Panc1 (cell line): ENCODE measurements around the gene PYM1.

ENCODE experiments used
- POLR2AphosphoS5 ChIP-seq: IDR thresholded peaks from 2 replicates; pipeline ENCODE4 v1.6.1; 2012; ENCODE audit warnings: mild to moderate bottlenecking, low read depth, low read length, moderate library complexity
- SIN3A ChIP-seq: IDR thresholded peaks from 2 replicates; pipeline ENCODE4 v1.6.1; 2012; ENCODE audit warnings: low read depth, mild to moderate bottlenecking, low read length, moderate library complexity, borderline replicate concordance; ENCODE audit not compliant: insufficient read depth
- TCF7L2 ChIP-seq: IDR thresholded peaks from 2 replicates; pipeline ENCODE4 v1.6.1; 2011; ENCODE audit warnings: mild to moderate bottlenecking, low read depth, low read length, inconsistent platforms
- TF ChIP-seq, protein P1 (sequence below): fragments of 450-650 bp; IDR thresholded peaks from 2 replicates; pipeline ENCODE4 v1.5.1; 2017; ENCODE audit warnings: mild to moderate bottlenecking
- TF ChIP-seq, protein P2 (sequence below), 2 experiments: IDR thresholded peaks; 2 replicates each; pipeline ENCODE4 v1.6.1; 2011 to 2012; ENCODE audit warnings: low read depth in 2 of 2, control low read depth in 1 of 2, low read length in 1 of 2, mild to moderate bottlenecking in 1 of 2, moderate library complexity in 1 of 2; ENCODE audit not compliant: insufficient read depth in 1 of 2

DNA sequence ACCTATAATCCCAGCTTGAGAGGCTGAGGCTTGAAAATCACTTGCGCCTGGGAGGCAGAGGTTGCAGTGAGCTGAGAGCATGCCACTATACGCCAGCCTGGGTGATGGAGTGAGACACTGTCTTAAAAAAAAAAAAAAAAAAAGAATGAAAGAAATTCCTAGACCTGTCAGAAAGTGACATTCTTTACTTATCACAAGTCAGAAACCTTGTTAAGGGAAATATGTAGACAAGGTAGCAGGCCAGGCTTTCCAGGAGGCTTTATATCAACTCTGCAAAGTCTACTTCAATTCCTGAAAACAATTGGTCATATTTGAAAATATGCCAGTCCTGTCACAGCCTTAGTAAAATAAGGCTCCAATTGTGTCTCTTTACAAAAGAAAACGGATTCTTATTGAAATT, 65.8 kb downstream of the PYM1 start:
- TF ChIP-seq POLR2AphosphoS5 (no peak), SIN3A (no peak), TCF7L2 (no peak)
- TF ChIP-seq, protein P1, sequence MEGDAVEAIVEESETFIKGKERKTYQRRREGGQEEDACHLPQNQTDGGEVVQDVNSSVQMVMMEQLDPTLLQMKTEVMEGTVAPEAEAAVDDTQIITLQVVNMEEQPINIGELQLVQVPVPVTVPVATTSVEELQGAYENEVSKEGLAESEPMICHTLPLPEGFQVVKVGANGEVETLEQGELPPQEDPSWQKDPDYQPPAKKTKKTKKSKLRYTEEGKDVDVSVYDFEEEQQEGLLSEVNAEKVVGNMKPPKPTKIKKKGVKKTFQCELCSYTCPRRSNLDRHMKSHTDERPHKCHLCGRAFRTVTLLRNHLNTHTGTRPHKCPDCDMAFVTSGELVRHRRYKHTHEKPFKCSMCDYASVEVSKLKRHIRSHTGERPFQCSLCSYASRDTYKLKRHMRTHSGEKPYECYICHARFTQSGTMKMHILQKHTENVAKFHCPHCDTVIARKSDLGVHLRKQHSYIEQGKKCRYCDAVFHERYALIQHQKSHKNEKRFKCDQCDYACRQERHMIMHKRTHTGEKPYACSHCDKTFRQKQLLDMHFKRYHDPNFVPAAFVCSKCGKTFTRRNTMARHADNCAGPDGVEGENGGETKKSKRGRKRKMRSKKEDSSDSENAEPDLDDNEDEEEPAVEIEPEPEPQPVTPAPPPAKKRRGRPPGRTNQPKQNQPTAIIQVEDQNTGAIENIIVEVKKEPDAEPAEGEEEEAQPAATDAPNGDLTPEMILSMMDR = no peak
- TF ChIP-seq, protein P2, sequence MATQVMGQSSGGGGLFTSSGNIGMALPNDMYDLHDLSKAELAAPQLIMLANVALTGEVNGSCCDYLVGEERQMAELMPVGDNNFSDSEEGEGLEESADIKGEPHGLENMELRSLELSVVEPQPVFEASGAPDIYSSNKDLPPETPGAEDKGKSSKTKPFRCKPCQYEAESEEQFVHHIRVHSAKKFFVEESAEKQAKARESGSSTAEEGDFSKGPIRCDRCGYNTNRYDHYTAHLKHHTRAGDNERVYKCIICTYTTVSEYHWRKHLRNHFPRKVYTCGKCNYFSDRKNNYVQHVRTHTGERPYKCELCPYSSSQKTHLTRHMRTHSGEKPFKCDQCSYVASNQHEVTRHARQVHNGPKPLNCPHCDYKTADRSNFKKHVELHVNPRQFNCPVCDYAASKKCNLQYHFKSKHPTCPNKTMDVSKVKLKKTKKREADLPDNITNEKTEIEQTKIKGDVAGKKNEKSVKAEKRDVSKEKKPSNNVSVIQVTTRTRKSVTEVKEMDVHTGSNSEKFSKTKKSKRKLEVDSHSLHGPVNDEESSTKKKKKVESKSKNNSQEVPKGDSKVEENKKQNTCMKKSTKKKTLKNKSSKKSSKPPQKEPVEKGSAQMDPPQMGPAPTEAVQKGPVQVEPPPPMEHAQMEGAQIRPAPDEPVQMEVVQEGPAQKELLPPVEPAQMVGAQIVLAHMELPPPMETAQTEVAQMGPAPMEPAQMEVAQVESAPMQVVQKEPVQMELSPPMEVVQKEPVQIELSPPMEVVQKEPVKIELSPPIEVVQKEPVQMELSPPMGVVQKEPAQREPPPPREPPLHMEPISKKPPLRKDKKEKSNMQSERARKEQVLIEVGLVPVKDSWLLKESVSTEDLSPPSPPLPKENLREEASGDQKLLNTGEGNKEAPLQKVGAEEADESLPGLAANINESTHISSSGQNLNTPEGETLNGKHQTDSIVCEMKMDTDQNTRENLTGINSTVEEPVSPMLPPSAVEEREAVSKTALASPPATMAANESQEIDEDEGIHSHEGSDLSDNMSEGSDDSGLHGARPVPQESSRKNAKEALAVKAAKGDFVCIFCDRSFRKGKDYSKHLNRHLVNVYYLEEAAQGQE (IDR thresholded peaks at IDR 0.05; ENCODE audit: insufficient read depth in 1 of 2, low read depth in 2 of 2, low read length in 1 of 2) = no peak
